ENCODE data around the gene SLC26A1.

DNA sequence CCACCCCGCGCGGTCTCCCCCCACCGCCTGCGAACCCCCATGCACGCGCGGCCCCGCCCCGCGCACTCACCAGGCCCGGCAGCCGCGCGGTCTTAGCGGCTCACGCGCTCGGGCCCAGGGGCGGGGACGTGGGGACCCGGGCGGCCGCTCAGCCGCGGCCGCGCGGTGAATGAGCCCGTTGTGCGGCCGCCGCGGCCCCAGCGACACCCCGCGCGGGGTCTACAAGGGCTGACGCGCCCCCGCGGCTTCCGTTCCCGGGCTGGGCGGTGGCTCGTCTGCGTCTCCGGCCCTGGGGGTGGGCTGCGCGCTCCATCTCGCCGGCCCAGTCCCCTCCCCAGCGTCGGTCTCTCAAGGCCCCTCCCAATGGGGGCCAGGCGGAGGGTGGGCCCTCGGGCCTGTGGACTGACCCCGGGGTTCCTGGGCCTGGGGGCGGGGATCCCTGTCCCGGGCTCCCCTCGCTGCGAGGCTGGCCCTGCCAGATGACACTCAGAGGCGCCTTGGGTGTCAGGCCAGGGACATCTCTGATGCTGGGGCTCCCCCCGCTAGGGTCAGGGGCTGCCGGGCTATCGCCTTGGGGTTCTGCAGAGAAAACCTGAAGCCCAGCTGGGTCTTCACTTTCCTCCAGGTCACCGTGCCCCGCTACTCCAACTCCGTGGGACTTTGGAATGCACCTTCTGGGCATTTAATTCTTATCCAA, 4.3 kb upstream of the SLC26A1 start:
- TF ChIP-seq TOPORS (CRISPR knock-in tag; IDR thresholded peaks at IDR 0.05): no peak
- TF ChIP-seq POLR2AphosphoS5 (IDR thresholded peaks at IDR 0.05; ENCODE audit: low read depth, low read length): no peak
- no peak for TF ChIP-seq HNF4G (IDR thresholded peaks at IDR 0.05; ENCODE audit: borderline replicate concordance, low read depth, low read length)
- no peak for TF ChIP-seq HNF4G (CRISPR knock-in tag; IDR thresholded peaks at IDR 0.05; ENCODE audit: borderline replicate concordance, low read depth)
- no peak for TF ChIP-seq FOXP4 (CRISPR knock-in tag; IDR thresholded peaks at IDR 0.05)
- TF ChIP-seq DBP (CRISPR knock-in tag; IDR thresholded peaks at IDR 0.05; ENCODE audit: not compliant biosample characterization): no peak
- no peak for TF ChIP-seq ZNF720 (CRISPR knock-in tag; IDR thresholded peaks at IDR 0.05)

Measured in HepG2 (cell line).